CD1c-positive myeloid dendritic cell (primary cell): ENCODE measurements around the gene LRRC4C.

Source experiments
- DNase-seq: peaks from one replicate; pipeline ENCODE4 v3.0.0-alpha.2; 2016; ENCODE audit errors: extremely low spot score

The LRRC4C gene

GRCh38 chr11:40381481-40381880 is 1078.0 kb downstream of the LRRC4C start:
- DNase-seq: no peak

- DNase-seq: no peak
These were observed 1078.6 kb downstream of the LRRC4C start for GRCh38 chr11:40380835-40381234.

GRCh38 chr11:40376331-40376730 is 1083.1 kb downstream of the LRRC4C start:
- no peak for DNase-seq

- no peak for DNase-seq
These were observed 1088.4 kb downstream of the LRRC4C start for GRCh38 chr11:40370821-40371616.

GRCh38 chr11:40360206-40360798 is 1099.2 kb downstream of the LRRC4C start:
- no peak for DNase-seq

GRCh38 chr11:40354121-40354520 is 1105.3 kb downstream of the LRRC4C start:
- no peak for DNase-seq

- no peak for DNase-seq
These were observed 1118.5 kb downstream of the LRRC4C start for GRCh38 chr11:40340911-40341310.

GRCh38 chr11:40338739-40339138 is 1120.7 kb downstream of the LRRC4C start:
- no peak for DNase-seq

GRCh38 chr11:40338062-40338461 is 1121.4 kb downstream of the LRRC4C start:
- DNase-seq: no peak

GRCh38 chr11:40337118-40337517 is 1122.3 kb downstream of the LRRC4C start:
- no peak for DNase-seq

GRCh38 chr11:40328890-40329614 is 1130.4 kb downstream of the LRRC4C start:
- DNase-seq: no peak

GRCh38 chr11:40323241-40323640 is 1136.2 kb downstream of the LRRC4C start:
- DNase-seq: no peak

GRCh38 chr11:40321537-40321936 is 1137.9 kb downstream of the LRRC4C start:
- DNase-seq: no peak

- no peak for DNase-seq
These were observed 1143.3 kb downstream of the LRRC4C start for GRCh38 chr11:40316171-40316570.

- DNase-seq: no peak
These were observed 1144.3 kb downstream of the LRRC4C start for GRCh38 chr11:40315122-40315521.

- DNase-seq: no peak
These were observed 1145.1 kb downstream of the LRRC4C start for GRCh38 chr11:40314327-40314726.

- no peak for DNase-seq
These were observed 1152.4 kb downstream of the LRRC4C start for GRCh38 chr11:40306938-40307548.

- DNase-seq: no peak
These were observed 1156.8 kb downstream of the LRRC4C start for GRCh38 chr11:40302669-40303068.

GRCh38 chr11:40295466-40295865 is 1164.0 kb downstream of the LRRC4C start:
- DNase-seq: no peak

- DNase-seq: no peak
These were observed 1164.7 kb downstream of the LRRC4C start for GRCh38 chr11:40294741-40295140.

GRCh38 chr11:40294349-40294735 is 1165.1 kb downstream of the LRRC4C start:
- DNase-seq: no peak

- peak; percentile 59 for DNase-seq
These were observed 1165.7 kb downstream of the LRRC4C start for GRCh38 chr11:40293655-40294348.
